K562 (cell line): Measurements from ENCODE around the gene LMNB1. TPM values are rescaled to one million over a fixed set of nuclear protein-coding genes. Genes with fewer than 3 reads are reported as not detected.

ENCODE experiments used
- ARID3A ChIP-seq: IDR thresholded peaks from 2 replicates; pipeline ENCODE4 v1.6.1; 2012; ENCODE audit warnings: low read depth, low read length, improper control_type of control experiment, borderline replicate concordance
- DDX20 ChIP-seq: fragments of 450-650 bp; IDR thresholded peaks from 2 replicates; pipeline ENCODE4 v1.6.1; 2016; ENCODE audit warnings: missing genetic modification characterization, low read depth, mild to moderate bottlenecking, missing compliant biosample characterization, moderate library complexity
- E2F6 ChIP-seq, 2 experiments: IDR thresholded peaks; 2 replicates each; pipeline ENCODE4 v1.6.1; 2011; ENCODE audit warnings: borderline replicate concordance in 1 of 2, control low read depth in 1 of 2, low read depth in 1 of 2, low read length in 1 of 2, mild to moderate bottlenecking in 1 of 2, mixed read lengths in 1 of 2, moderate library complexity in 1 of 2; ENCODE audit not compliant: insufficient read depth in 1 of 2, insufficient read length in 1 of 2, poor library complexity in 1 of 2, severe bottlenecking in 1 of 2; ENCODE audit errors: extremely low read depth in 1 of 2
- ELK3 ChIP-seq: fragments of 450-650 bp; formaldehyde crosslinking; IDR thresholded peaks from 2 replicates; pipeline ENCODE4 v1.4.0; 2020; ENCODE audit warnings: mild to moderate bottlenecking
- HIVEP1 ChIP-seq: fragments of 250-450 bp; sonication (Bioruptor Pico); IDR thresholded peaks from 2 replicates; pipeline ENCODE4 v1.4.0; 2020; ENCODE audit warnings: mild to moderate bottlenecking
- KHSRP ChIP-seq: fragments of 450-650 bp; IDR thresholded peaks from 2 replicates; pipeline ENCODE4 v1.6.1; 2017
- MAFG ChIP-seq: fragments of 450-650 bp; conservative IDR thresholded peaks from 2 replicates; pipeline ENCODE4 v1.6.1; 2016; ENCODE audit warnings: missing genetic modification characterization, missing compliant biosample characterization
- NFIC ChIP-seq: fragments of 450-650 bp; IDR thresholded peaks from 2 replicates; pipeline ENCODE4 v1.6.1; 2017; ENCODE audit warnings: mild to moderate bottlenecking, inconsistent platforms
- NR2C1 ChIP-seq, 2 experiments: fragments of 450-650 bp; IDR thresholded peaks; 2 replicates each; pipeline ENCODE4 v1.6.1; 2017; ENCODE audit warnings: mild to moderate bottlenecking in 2 of 2, antibody characterized with exemption in 1 of 2, inconsistent platforms in 1 of 2, missing compliant biosample characterization in 1 of 2, missing genetic modification characterization in 1 of 2
- SFPQ ChIP-seq: fragments of 200-400 bp; formaldehyde crosslinking; IDR thresholded peaks from 2 replicates; pipeline ENCODE4 v1.6.1; 2017; ENCODE audit warnings: mild to moderate bottlenecking, low read depth, low read length, moderate library complexity
- SIRT6 ChIP-seq: IDR thresholded peaks from one replicate; pipeline ENCODE4 v1.6.1; 2012; ENCODE audit warnings: low read depth, mild to moderate bottlenecking, control low read depth, inconsistent platforms, low read length, moderate library complexity
- SMAD1 ChIP-seq: fragments of 150-350 bp; IDR thresholded peaks from 2 replicates; pipeline ENCODE4 v1.6.1; 2014; ENCODE audit warnings: low read length, low read depth; ENCODE audit not compliant: partially characterized antibody
- SPI1 ChIP-seq: IDR thresholded peaks from 2 replicates; pipeline ENCODE4 v1.6.1; 2011; ENCODE audit warnings: low read depth, low read length, control low read depth, borderline replicate concordance
- TCF3 ChIP-seq: sonication (generic); formaldehyde crosslinking; IDR thresholded peaks from 2 replicates; pipeline ENCODE4 v1.4.0; 2020; ENCODE audit warnings: mild to moderate bottlenecking, missing genetic modification reagents
- ZBTB49 ChIP-seq: sonication (generic); formaldehyde crosslinking; IDR thresholded peaks from 2 replicates; pipeline ENCODE4 v1.8.0; 2022; ENCODE audit warnings: missing genetic modification reagents, mild to moderate bottlenecking, borderline replicate concordance
- ZKSCAN1 ChIP-seq: fragments of 150-350 bp; IDR thresholded peaks from 2 replicates; pipeline ENCODE4 v1.6.1; 2016; ENCODE audit warnings: low read depth, low read length
- ZNF512 ChIP-seq: IDR thresholded peaks from 2 replicates; pipeline ENCODE4 v1.6.1; 2016; ENCODE audit warnings: missing genetic modification characterization, missing compliant biosample characterization
- polyA plus RNA-seq, 8 experiments: library from polyadenylated mRNA; depleted of rRNA in 4 of 8; stranded (reverse) in 5 of 8; unstranded in 3 of 8; fragments of >200 nt; fragmentation: Nextera tagmentation in 2 of 8; fragmentation: Illumina TruSeq in 1 of 8; extraction: Ambion mirVana in 2 of 8; extraction: Trizol in 1 of 8; gene quantifications; 2 replicates each; pipeline versions ENCODE4 v1.2.1 to v1.2.3, GENCODE V29; 2011 to 2014; ENCODE audit warnings: inconsistent platforms in 1 of 8, missing spikeins in 1 of 8
- total RNA-seq, 7 experiments: library from RNA; depleted of rRNA in 6 of 7; stranded (reverse); fragments of >200 nt in 6 of 7; fragmentation: Illumina TruSeq in 2 of 7; extraction: Trizol in 2 of 7; gene quantifications; 2 replicates each; pipeline versions ENCODE4 v1.2.1 to v1.2.3, GENCODE V29; 2011 to 2021; ENCODE audit warnings: low replicate concordance in 1 of 7

The LMNB1 gene
- total and polyA plus RNA-seq, 9 of the 15 experiments (the other 6 are each of a cell fraction or from before 2014, with no cell fraction given) = 2.8 to 190 (median 131) TPM

- TF ChIP-seq ZKSCAN1 = 0 out of 2 replicates have a peak, but pooled peaks have one; percentile 21
- TF ChIP-seq MAFG (tag) = no peak
- no peak for TF ChIP-seq DDX20 (tag)
- TF ChIP-seq TCF3 (CRISPR knock-in tag) = peak; percentile 91
- no peak for TF ChIP-seq SIRT6
- no peak for TF ChIP-seq SPI1
- TF ChIP-seq SMAD1 = no peak
- TF ChIP-seq ZBTB49 (CRISPR knock-in tag) = no peak
- TF ChIP-seq ARID3A = no peak
- no peak for TF ChIP-seq ZNF512 (tag)
- TF ChIP-seq KHSRP = no peak
- TF ChIP-seq NR2C1 (IDR thresholded peaks at IDR 0.05) = no peak
- TF ChIP-seq NR2C1 (tag; IDR thresholded peaks at IDR 0.05) = no peak
- TF ChIP-seq HIVEP1 = no peak
- TF ChIP-seq NFIC = peak; percentile 71
- no peak for TF ChIP-seq E2F6 (IDR thresholded peaks at IDR 0.05; ENCODE audit: borderline replicate concordance in 1 of 2, extremely low read depth in 1 of 2, insufficient read depth in 1 of 2, insufficient read length in 1 of 2, low read depth in 1 of 2, low read length in 1 of 2, poor library complexity in 1 of 2, severe bottlenecking in 1 of 2)
- TF ChIP-seq ELK3 (CRISPR knock-in tag) = no peak
- TF ChIP-seq SFPQ = no peak
These were observed 70.5 kb downstream of the LMNB1 start (continued) for GRCh38 chr5:126847456-126847820.
